Measurements from ENCODE around the gene KRT26. TPM values are rescaled to one million over a fixed set of nuclear protein-coding genes. Genes with fewer than 3 reads are reported as not detected.

KRT26 gene
- total RNA-seq, 1 experiment from 2014 or later, result not detected

- peaks cover 26% of the 10 kb centered on the region for H3K9me3 Mint-ChIP-seq (ENCODE audit: low read depth, unreplicated experiment)
- BruUV-seq (replicated peaks), result no TSS peak
These were observed 11.6 kb downstream of the KRT26 start for GRCh38 chr17:40760105-40761016.

GRCh38 chr17:40755231-40755630, 16.8 kb downstream of the KRT26 start, which contains the start of gene KRT25:
Gene KRT25 (minus strand): TSS chr17:40755331. CDS start chr17:40755271, 60 bp downstream.
- no peak for DNase-seq
- Mint-ChIP-seq H3K27ac (ENCODE audit: unreplicated experiment) (no peak within 1 kb of the TSS), H3K9me3 (ENCODE audit: low read depth, unreplicated experiment) (peaks cover 8% of the 10 kb centered on the region), H3K27me3 (ENCODE audit: unreplicated experiment) (peaks cover 73% of the 10 kb centered on the region), H3K4me3 (ENCODE audit: low read depth, unreplicated experiment) (no peak within 1 kb of the TSS), H3K4me1 (ENCODE audit: low read depth, unreplicated experiment) (no peaks in the 10 kb centered on the region), H3K36me3 (ENCODE audit: insufficient read depth, unreplicated experiment) (no peaks in the 10 kb centered on the region)
- BruUV-seq (replicated peaks), result no TSS peak
- CTCF ChIA-PET, result interaction anchor here (0.5 to 9.7 kb wide), 17 partner anchors 9 to 383 kb away, joined by 3 to 116 read pairs (median 3); no protein-coding TSS in a partner anchor
- intact Hi-C loops (cut with micrococcal nuclease; ENCODE audit: unreplicated experiment), result no loop called here
- no peak for TF ChIP-seq CTCF (IDR thresholded peaks at IDR 0.05; ENCODE audit: unreplicated experiment)

More at GRCh38 chr17:40760105-40761016, 11.6 kb downstream of the KRT26 start:
- Mint-ChIP-seq H3K27ac (ENCODE audit: unreplicated experiment) (no peak overlapping the region), H3K27me3 (ENCODE audit: unreplicated experiment) (peaks cover 71% of the 10 kb centered on the region), H3K36me3 (ENCODE audit: insufficient read depth, unreplicated experiment) (no peaks in the 10 kb centered on the region), H3K4me3 (ENCODE audit: low read depth, unreplicated experiment) (no peak overlapping the region), H3K4me1 (ENCODE audit: low read depth, unreplicated experiment) (no peaks in the 10 kb centered on the region)
- no peak for DNase-seq
- TF ChIP-seq CTCF (IDR thresholded peaks at IDR 0.05; ENCODE audit: unreplicated experiment), result no peak
- intact Hi-C loops (cut with micrococcal nuclease; ENCODE audit: unreplicated experiment), result no loop called here
- CTCF ChIA-PET, result interaction anchor here (0.5 to 4.3 kb wide), 16 partner anchors 9 to 1034 kb away, joined by 3 to 39 read pairs (median 4); partner anchors contain the start of gene KRT26

GRCh38 chr17:40753804-40754203, 18.2 kb downstream of the KRT26 start:
- TF ChIP-seq CTCF (IDR thresholded peaks at IDR 0.05; ENCODE audit: unreplicated experiment), result no peak
- Mint-ChIP-seq H3K27ac (ENCODE audit: unreplicated experiment) (no peak overlapping the region), H3K4me3 (ENCODE audit: low read depth, unreplicated experiment) (no peak overlapping the region), H3K4me1 (ENCODE audit: low read depth, unreplicated experiment) (no peaks in the 10 kb centered on the region), H3K27me3 (ENCODE audit: unreplicated experiment) (peaks cover 73% of the 10 kb centered on the region), H3K9me3 (ENCODE audit: low read depth, unreplicated experiment) (no peaks in the 10 kb centered on the region), H3K36me3 (ENCODE audit: insufficient read depth, unreplicated experiment) (no peaks in the 10 kb centered on the region)
- DNase-seq, result no peak
- BruUV-seq (replicated peaks), result no TSS peak
- intact Hi-C loops (cut with micrococcal nuclease; ENCODE audit: unreplicated experiment), result loop anchor here (2.0 kb wide), 1 partner anchor 21 kb away; no protein-coding TSS in a partner anchor
- CTCF ChIA-PET, result interaction anchor here (0.6 to 9.7 kb wide), 31 partner anchors 8 to 971 kb away, joined by 3 to 116 read pairs (median 4); partner anchors contain the start of gene KRT26

- DNase-seq, result no peak
- Mint-ChIP-seq H3K36me3 (ENCODE audit: insufficient read depth, unreplicated experiment) (no peaks in the 10 kb centered on the region), H3K9me3 (ENCODE audit: low read depth, unreplicated experiment) (no peaks in the 10 kb centered on the region), H3K27me3 (ENCODE audit: unreplicated experiment) (peaks cover 76% of the 10 kb centered on the region), H3K27ac (ENCODE audit: unreplicated experiment) (no peak overlapping the region), H3K4me3 (ENCODE audit: low read depth, unreplicated experiment) (no peak overlapping the region), H3K4me1 (ENCODE audit: low read depth, unreplicated experiment) (no peaks in the 10 kb centered on the region)
- no TSS peak for BruUV-seq (replicated peaks)
- TF ChIP-seq CTCF (IDR thresholded peaks at IDR 0.05; ENCODE audit: unreplicated experiment), result no peak
- intact Hi-C loops (cut with micrococcal nuclease; ENCODE audit: unreplicated experiment), result no loop called here
- CTCF ChIA-PET, result interaction anchor here (0.6 to 9.7 kb wide), 9 partner anchors 11 to 218 kb away, joined by 3 to 116 read pairs (median 7); no protein-coding TSS in a partner anchor
These were observed 20.9 kb downstream of the KRT26 start for GRCh38 chr17:40751065-40751464.

Measured in Calu3 (cell line).